AG04449 (cell line): ENCODE results near the gene SLC7A8.

Experiments used
- CTCF ChIA-PET: fragments of 350-600 bp; formaldehyde crosslinking; extraction: SDS; loops from one replicate; lab custom pipeline; 2021; ENCODE audit warnings: antibody characterized with exemption; lab: Yijun Ruan, JAX
- POLR2A ChIA-PET: fragments of 400-600, 350-600 bp; formaldehyde crosslinking; extraction: SDS; loops from one replicate; lab custom pipeline; 2020; ENCODE audit warnings: antibody characterized with exemption, inconsistent platforms; lab: Yijun Ruan, JAX
- DNase-seq: peaks from one replicate; pipeline ENCODE4 v3.0.0-alpha.2; 2010; ENCODE audit warnings: low read depth, low spot score
- H3K4me3 ChIP-seq: 2 replicates; pipeline ENCODE4 v1.5.1; 2011; ENCODE audit warnings: low read depth, mild to moderate bottlenecking, control low read depth, low read length
- CTCF ChIP-seq: IDR thresholded peaks from one replicate; pipeline ENCODE4 v1.5.1; 2011; ENCODE audit warnings: mild to moderate bottlenecking, moderate library complexity, low read length, control low read depth, inconsistent platforms; ENCODE audit not compliant: insufficient read depth; ENCODE audit errors: missing control alignments

SLC7A8 gene

DNA sequence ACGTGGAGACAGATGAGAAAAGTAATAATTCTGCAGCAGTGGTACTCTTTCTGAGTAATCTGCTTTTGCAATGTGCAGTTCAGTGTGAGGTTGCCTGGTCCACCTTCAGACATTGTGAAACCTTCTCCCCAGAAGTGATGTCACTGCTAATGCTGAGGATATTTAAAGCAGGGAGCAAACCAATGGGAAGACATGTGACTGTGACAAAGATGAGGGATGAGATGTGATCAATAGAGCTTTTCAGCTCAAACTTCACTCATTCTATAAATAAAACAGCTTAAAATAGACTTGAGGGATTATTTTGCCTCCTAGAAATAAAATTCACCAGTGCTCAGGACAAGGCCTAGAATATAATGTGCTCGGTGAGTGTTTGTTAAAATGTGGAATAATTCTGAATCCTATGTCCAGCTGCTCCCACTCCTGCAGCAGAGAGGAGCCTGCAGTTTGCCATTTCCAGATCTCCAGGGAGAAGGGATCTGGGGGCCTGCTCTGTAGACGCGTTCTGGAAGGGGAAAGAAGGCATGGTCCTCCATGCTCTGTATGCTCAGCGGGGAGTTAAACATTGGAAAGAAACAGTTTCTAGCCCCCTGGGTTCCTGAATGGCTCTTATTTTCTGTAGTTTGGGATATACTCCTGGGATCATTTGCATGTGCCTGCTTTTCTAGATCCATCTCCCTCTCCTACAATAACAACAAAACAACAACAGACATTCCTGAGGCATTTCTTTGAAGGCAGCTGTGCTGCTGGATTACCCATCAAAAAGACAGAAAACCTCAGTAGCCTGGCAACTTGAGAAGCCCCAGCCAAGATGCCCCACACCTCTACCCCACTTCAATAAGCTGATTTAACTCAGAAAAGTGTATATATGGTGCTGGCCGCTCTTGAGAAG is 8.9 kb downstream of the SLC7A8 start:
- TF ChIP-seq CTCF = no peak
- ChIA-PET CTCF (interaction anchor here (1.2 to 25.6 kb wide), 4 partner anchors 8 to 106 kb away, joined by 3 to 1439 read pairs (median 46); partner anchors contain the start of genes CEBPE and SLC7A8), POLR2A (interaction anchor here (0.8 kb wide), 1 partner anchor 19 kb away, joined by 3 read pairs; no protein-coding TSS in a partner anchor)
- DNase-seq = no peak
- H3K4me3 ChIP-seq = no peak overlapping the region

GRCh38 chr14:23173796-23174195 is 9.7 kb downstream of the SLC7A8 start:
- CTCF ChIA-PET = interaction anchor here (1.2 to 25.6 kb wide), 3 partner anchors 9 to 56 kb away, joined by 3 to 1439 read pairs (median 87); partner anchors contain the start of genes CEBPE and SLC7A8
- TF ChIP-seq CTCF = no peak
- POLR2A ChIA-PET = interaction anchor here (0.8 kb wide), 1 partner anchor 18 kb away, joined by 3 read pairs; no protein-coding TSS in a partner anchor
- DNase-seq = no peak
- no peak overlapping the region for H3K4me3 ChIP-seq

DNA sequence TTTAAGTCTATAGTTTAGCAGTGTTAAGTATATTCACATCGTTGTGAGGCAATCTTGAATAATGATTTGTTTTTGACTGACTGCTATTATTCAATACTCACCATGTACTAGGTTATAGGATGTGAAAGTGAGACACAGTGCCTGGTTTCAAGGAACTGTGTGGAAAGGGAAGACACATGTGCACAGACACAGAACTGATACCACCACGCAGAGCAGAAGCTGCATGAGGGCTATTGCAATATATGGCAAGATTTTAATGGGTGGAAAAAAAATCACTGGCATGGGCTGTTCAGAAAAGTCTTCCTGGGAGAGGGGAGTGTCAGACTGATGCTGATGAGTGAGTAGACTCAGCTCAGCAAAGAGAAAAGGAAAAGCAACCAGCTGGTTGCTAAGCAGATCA is 10.4 kb downstream of the SLC7A8 start:
- ChIA-PET POLR2A (no interaction called here), CTCF (interaction anchor here (0.7 to 25.6 kb wide), 4 partner anchors 12 to 96 kb away, joined by 3 to 1439 read pairs (median 36); partner anchors contain the start of genes CEBPE and SLC7A8)
- no peak for DNase-seq
- no peak for TF ChIP-seq CTCF
- no peak overlapping the region for H3K4me3 ChIP-seq

GRCh38 chr14:23172574-23172973 is 10.9 kb downstream of the SLC7A8 start:
- CTCF ChIA-PET = interaction anchor here (0.7 to 25.6 kb wide), 5 partner anchors 11 to 95 kb away, joined by 3 to 1439 read pairs (median 5); partner anchors contain the start of genes CEBPE and SLC7A8
- DNase-seq = no peak
- no peak overlapping the region for H3K4me3 ChIP-seq
- no peak for TF ChIP-seq CTCF
- POLR2A ChIA-PET = no interaction called here

- POLR2A ChIA-PET = interaction anchor here (1.1 to 1.6 kb wide), 2 partner anchors 11 to 51 kb away, joined by 4 to 5 read pairs; no protein-coding TSS in a partner anchor
- TF ChIP-seq CTCF = no peak
- CTCF ChIA-PET = interaction anchor here (0.6 to 25.6 kb wide), 6 partner anchors 11 to 95 kb away, joined by 3 to 1439 read pairs (median 5); partner anchors contain the start of genes CEBPE and SLC7A8
- no peak overlapping the region for H3K4me3 ChIP-seq
- no peak for DNase-seq
Observed at GRCh38 chr14:23172096-23172495, 11.4 kb downstream of the SLC7A8 start.
